Measurements from ENCODE around the gene FBXO24. TPM values are rescaled to one million over a fixed set of nuclear protein-coding genes. Genes with fewer than 3 reads are reported as not detected.

Gene FBXO24
- total and polyA plus RNA-seq, 10 of the 15 experiments (the other 5 are each of a cell fraction or from before 2014, with no cell fraction given), result 0.11 to 0.96 (median 0.27) TPM; not detected in 4

DNA sequence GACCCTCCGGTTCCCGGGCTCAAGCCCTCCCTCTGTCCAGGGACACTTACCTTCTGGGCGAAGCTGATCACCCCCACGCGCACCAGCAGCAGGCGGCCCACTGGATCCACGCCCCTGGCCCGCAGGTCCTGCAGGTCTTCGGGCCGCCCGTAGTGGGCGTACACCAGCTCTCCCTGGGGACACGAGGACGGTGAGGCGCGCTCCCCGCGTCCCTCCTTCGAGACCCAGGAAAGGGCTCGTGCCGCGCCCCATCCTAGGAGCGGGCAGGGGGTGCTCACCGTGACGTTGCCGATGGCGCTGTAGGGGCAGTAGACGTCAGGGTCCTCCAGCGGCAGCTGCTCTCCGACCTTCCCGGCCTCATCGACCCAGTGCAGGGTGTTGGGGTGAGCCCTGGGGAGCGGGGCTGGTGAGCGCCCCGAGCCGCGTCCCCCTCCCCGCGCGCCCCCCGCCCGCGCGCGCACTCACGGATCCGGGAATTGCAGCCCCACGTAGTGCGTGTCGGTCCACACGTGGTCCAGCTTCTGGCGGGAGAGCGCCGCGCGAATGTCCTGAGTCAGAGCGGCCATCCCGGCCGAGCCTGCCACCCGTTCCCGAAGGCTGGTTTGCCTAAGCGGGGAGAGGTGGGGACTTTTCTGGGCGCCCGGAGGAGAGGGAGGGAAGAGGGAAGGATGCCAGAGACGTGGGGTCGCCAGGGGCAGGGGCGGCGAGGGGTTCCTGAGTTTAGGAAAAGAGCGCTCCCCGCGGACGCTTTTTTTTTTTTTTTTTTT is 47.0 kb downstream of the FBXO24 start (continued):
- TF ChIP-seq, protein P1, sequence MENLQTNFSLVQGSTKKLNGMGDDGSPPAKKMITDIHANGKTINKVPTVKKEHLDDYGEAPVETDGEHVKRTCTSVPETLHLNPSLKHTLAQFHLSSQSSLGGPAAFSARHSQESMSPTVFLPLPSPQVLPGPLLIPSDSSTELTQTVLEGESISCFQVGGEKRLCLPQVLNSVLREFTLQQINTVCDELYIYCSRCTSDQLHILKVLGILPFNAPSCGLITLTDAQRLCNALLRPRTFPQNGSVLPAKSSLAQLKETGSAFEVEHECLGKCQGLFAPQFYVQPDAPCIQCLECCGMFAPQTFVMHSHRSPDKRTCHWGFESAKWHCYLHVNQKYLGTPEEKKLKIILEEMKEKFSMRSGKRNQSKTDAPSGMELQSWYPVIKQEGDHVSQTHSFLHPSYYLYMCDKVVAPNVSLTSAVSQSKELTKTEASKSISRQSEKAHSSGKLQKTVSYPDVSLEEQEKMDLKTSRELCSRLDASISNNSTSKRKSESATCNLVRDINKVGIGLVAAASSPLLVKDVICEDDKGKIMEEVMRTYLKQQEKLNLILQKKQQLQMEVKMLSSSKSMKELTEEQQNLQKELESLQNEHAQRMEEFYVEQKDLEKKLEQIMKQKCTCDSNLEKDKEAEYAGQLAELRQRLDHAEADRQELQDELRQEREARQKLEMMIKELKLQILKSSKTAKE (IDR thresholded peaks at IDR 0.05; ENCODE audit: low read depth, poor library complexity, severe bottlenecking), result no peak
- TF ChIP-seq TCF12 (IDR thresholded peaks at IDR 0.05; ENCODE audit: low read depth, low read length), result no peak
- TF ChIP-seq, protein P2, sequence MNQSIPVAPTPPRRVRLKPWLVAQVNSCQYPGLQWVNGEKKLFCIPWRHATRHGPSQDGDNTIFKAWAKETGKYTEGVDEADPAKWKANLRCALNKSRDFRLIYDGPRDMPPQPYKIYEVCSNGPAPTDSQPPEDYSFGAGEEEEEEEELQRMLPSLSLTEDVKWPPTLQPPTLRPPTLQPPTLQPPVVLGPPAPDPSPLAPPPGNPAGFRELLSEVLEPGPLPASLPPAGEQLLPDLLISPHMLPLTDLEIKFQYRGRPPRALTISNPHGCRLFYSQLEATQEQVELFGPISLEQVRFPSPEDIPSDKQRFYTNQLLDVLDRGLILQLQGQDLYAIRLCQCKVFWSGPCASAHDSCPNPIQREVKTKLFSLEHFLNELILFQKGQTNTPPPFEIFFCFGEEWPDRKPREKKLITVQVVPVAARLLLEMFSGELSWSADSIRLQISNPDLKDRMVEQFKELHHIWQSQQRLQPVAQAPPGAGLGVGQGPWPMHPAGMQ (IDR thresholded peaks at IDR 0.05; ENCODE audit: borderline replicate concordance), result no peak
- TF ChIP-seq SUPT20H (IDR thresholded peaks at IDR 0.05; ENCODE audit: borderline replicate concordance, control insufficient read depth, low read depth, low read length), result no peak
- TF ChIP-seq EZH2 (IDR thresholded peaks at IDR 0.05; ENCODE audit: borderline replicate concordance, control insufficient read depth, low read depth, low read length), result no peak
- no peak for TF ChIP-seq PML (IDR thresholded peaks at IDR 0.05; ENCODE audit: low read length)
- TF ChIP-seq ZZZ3 (IDR thresholded peaks at IDR 0.05; ENCODE audit: control insufficient read depth, insufficient read length, low read depth), result no peak
- 0 out of 2 replicates have a peak, but pooled peaks have one; percentile 43 for TF ChIP-seq DPF2 (IDR thresholded peaks at IDR 0.05)
- TF ChIP-seq BHLHE40 (IDR thresholded peaks at IDR 0.05; ENCODE audit: borderline replicate concordance in 1 of 2, low read depth in 2 of 2, low read length in 1 of 2), result peak in 1 of 2 experiments; percentile 72; a peak in 1 of 4 replicates
- no peak for TF ChIP-seq POLR2AphosphoS5 (IDR thresholded peaks at IDR 0.05; ENCODE audit: low read length)
- no peak for TF ChIP-seq NFIC (IDR thresholded peaks at IDR 0.05; ENCODE audit: low read depth, low read length)
- peak; percentile 77 for TF ChIP-seq SUZ12 (IDR thresholded peaks at IDR 0.05; ENCODE audit: unreplicated experiment)
- TF ChIP-seq, protein P3, sequence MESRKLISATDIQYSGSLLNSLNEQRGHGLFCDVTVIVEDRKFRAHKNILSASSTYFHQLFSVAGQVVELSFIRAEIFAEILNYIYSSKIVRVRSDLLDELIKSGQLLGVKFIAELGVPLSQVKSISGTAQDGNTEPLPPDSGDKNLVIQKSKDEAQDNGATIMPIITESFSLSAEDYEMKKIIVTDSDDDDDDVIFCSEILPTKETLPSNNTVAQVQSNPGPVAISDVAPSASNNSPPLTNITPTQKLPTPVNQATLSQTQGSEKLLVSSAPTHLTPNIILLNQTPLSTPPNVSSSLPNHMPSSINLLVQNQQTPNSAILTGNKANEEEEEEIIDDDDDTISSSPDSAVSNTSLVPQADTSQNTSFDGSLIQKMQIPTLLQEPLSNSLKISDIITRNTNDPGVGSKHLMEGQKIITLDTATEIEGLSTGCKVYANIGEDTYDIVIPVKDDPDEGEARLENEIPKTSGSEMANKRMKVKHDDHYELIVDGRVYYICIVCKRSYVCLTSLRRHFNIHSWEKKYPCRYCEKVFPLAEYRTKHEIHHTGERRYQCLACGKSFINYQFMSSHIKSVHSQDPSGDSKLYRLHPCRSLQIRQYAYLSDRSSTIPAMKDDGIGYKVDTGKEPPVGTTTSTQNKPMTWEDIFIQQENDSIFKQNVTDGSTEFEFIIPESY (IDR thresholded peaks at IDR 0.05), result no peak
- no peak for TF ChIP-seq CBFB (IDR thresholded peaks at IDR 0.05; ENCODE audit: low read depth)
- no peak for TF ChIP-seq CHD1 (IDR thresholded peaks at IDR 0.05; ENCODE audit: low read depth, low read length)

All from GM12878 (cell line).